RWPE2 (cell line): ENCODE data around the gene ADAM19.

Experiments
- ATAC-seq: fragments of 200-7000 bp; cut with Tn5 transposase; 3 replicates; pipeline ENCODE4 v1.9.1; 2021; ENCODE audit warnings: low read depth
- DNase-seq: peaks from one replicate; pipeline ENCODE4 v3.0.0-alpha.2; 2020; ENCODE audit warnings: low spot score
- H3K27ac ChIP-seq: fragments of 450-650 bp; 2 replicates; pipeline ENCODE4 v1.5.1; 2017; ENCODE audit warnings: mild to moderate bottlenecking; ENCODE audit not compliant: poor library complexity, severe bottlenecking
- H3K27me3 ChIP-seq: fragments of 250-450 bp; sonication (Bioruptor Pico); 2 replicates; pipeline ENCODE4 v1.5.1; 2021; ENCODE audit warnings: mild to moderate bottlenecking, moderate library complexity; ENCODE audit not compliant: insufficient read depth, poor library complexity, severe bottlenecking
- H3K36me3 ChIP-seq: fragments of 250-450 bp; sonication (Bioruptor Pico); 2 replicates; pipeline ENCODE4 v1.5.1; 2020; ENCODE audit warnings: low read depth, mild to moderate bottlenecking, moderate library complexity
- H3K4me1 ChIP-seq: fragments of 250-450 bp; sonication (Bioruptor Pico); 2 replicates; pipeline ENCODE4 v1.5.1; 2021; ENCODE audit warnings: mild to moderate bottlenecking, moderate library complexity; ENCODE audit not compliant: insufficient read depth, poor library complexity, severe bottlenecking
- H3K4me3 ChIP-seq: fragments of 250-450 bp; sonication (Bioruptor Pico); 2 replicates; pipeline ENCODE4 v1.5.1; 2021; ENCODE audit warnings: mild to moderate bottlenecking, moderate library complexity; ENCODE audit not compliant: severe bottlenecking
- H3K9me3 ChIP-seq: fragments of 250-450 bp; sonication (Bioruptor Pico); 2 replicates; pipeline ENCODE4 v1.5.1; 2021; ENCODE audit warnings: mild to moderate bottlenecking, moderate library complexity; ENCODE audit not compliant: severe bottlenecking
- TF ChIP-seq, protein P1 (sequence below): fragments of 450-650 bp; IDR thresholded peaks from one replicate; pipeline ENCODE4 v1.5.1; 2017; ENCODE audit warnings: mild to moderate bottlenecking, moderate library complexity; ENCODE audit not compliant: poor library complexity, severe bottlenecking

ADAM19 gene

DNA sequence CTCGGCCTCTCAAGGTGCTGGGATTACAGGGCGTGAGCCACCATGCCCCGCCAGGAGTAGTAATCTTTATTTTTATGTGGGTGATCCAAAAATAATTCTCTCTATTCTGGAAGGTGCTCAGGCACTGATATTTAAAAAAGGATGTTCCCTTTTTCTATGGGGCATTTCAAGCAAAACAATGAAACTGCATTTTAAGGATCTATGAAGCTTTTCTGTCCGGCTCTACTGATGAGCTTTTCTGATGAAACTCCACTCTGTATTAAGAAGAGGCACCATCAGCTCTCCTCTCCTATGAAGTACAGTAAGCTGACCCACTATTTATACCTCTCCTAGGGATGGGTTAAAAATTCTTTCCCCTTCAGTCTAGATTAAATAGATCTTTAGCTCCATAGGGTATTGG is 7.4 kb downstream of the ADAM19 start:
- H3K36me3 ChIP-seq = 0 out of 2 replicates have a peak, but pooled peaks cover 7% of the 10 kb centered on the region
- ATAC-seq = no peak

DNA sequence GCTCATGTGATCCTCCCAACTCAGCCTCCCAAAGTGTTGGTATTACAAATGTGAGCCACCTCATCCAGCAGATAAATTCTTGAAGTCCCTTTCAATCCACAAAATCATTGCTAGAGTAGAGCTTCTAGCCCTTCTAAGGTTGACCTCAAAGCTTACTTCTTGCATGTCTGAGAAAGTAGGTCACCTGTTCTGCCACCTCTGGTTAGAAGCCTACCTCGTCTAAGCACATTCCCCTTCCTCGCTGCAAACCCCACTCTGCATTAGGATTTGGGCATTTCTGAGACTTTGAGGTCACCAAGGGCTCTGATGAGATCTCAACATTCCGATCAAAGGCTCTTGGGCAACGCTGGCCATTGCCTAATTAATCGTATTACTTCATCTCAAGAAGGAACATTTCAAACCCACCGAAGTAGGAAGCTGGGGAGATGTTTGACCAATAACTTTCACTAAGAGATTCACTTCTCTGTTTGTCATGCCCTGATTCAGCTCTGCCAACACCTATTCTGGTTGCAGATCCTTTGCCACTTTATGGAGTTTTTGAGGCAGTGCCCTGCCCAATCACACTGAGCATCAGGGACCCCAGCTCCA is 8.6 kb downstream of the ADAM19 start:
- Histone ChIP-seq H3K36me3 (0 out of 2 replicates have a peak, but pooled peaks cover 7% of the 10 kb centered on the region), H3K4me1 (no peaks in the 10 kb centered on the region), H3K27ac (no peak overlapping the region), H3K4me3 (no peak overlapping the region), H3K9me3 (no peaks in the 10 kb centered on the region), H3K27me3 (no peaks in the 10 kb centered on the region)
- DNase-seq (no peak), ATAC-seq (no peak)
- TF ChIP-seq, protein P1, sequence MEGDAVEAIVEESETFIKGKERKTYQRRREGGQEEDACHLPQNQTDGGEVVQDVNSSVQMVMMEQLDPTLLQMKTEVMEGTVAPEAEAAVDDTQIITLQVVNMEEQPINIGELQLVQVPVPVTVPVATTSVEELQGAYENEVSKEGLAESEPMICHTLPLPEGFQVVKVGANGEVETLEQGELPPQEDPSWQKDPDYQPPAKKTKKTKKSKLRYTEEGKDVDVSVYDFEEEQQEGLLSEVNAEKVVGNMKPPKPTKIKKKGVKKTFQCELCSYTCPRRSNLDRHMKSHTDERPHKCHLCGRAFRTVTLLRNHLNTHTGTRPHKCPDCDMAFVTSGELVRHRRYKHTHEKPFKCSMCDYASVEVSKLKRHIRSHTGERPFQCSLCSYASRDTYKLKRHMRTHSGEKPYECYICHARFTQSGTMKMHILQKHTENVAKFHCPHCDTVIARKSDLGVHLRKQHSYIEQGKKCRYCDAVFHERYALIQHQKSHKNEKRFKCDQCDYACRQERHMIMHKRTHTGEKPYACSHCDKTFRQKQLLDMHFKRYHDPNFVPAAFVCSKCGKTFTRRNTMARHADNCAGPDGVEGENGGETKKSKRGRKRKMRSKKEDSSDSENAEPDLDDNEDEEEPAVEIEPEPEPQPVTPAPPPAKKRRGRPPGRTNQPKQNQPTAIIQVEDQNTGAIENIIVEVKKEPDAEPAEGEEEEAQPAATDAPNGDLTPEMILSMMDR = no peak

More for the DNA sequence above, 7.4 kb downstream of the ADAM19 start:
- Histone ChIP-seq H3K4me1 (peaks cover 2% of the 10 kb centered on the region), H3K9me3 (no peaks in the 10 kb centered on the region), H3K4me3 (no peak overlapping the region), H3K27ac (no peak overlapping the region), H3K27me3 (no peaks in the 10 kb centered on the region)
- TF ChIP-seq, protein P1 = no peak
- no peak for DNase-seq

DNA sequence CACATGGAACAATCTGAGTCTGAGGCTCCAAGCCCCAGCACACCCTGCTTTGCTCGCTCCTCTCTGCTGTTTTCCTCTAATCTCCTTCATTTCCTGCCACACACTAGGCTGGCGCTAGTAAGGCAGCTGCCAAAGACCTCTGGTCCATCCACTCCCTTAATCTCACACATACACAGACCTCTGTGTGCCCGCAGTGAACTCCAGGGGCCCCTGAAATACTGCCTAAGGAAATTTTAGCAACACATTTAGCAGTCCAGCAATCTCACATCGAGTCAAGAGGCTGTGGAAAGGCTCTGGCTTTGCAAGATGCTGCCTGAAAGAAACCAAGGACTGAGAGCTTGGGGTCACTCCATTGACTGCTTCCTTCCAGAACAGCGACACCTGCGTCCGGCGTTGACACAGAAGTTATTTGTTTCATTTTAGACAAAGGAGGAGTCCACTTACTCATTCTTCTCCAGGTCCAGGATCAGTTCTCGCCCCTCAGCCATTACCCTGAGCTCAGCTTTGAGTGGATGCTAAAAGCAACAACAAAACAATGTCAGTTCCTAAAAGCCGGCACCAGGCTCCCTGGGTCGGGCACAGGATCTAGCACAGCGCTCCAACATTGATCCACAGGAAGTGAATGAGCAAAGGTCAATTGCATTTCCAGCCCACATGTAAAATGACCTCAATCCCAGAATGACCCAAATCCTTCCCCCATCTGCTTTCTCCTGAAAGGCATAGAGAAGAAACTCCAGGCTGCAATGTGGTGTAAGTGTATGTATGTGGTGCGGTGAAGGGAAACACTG is 11.5 kb downstream of the ADAM19 start:
- H3K9me3 ChIP-seq = no peaks in the 10 kb centered on the region
- no peak for DNase-seq
- H3K36me3 ChIP-seq = 0 out of 2 replicates have a peak, but pooled peaks cover 4% of the 10 kb centered on the region
- no peak overlapping the region for H3K27ac ChIP-seq
- H3K27me3 ChIP-seq = no peaks in the 10 kb centered on the region
- peaks cover 9% of the 10 kb centered on the region for H3K4me1 ChIP-seq
- ATAC-seq = no peak
- TF ChIP-seq, protein P1 = no peak
- H3K4me3 ChIP-seq = no peak overlapping the region

DNA sequence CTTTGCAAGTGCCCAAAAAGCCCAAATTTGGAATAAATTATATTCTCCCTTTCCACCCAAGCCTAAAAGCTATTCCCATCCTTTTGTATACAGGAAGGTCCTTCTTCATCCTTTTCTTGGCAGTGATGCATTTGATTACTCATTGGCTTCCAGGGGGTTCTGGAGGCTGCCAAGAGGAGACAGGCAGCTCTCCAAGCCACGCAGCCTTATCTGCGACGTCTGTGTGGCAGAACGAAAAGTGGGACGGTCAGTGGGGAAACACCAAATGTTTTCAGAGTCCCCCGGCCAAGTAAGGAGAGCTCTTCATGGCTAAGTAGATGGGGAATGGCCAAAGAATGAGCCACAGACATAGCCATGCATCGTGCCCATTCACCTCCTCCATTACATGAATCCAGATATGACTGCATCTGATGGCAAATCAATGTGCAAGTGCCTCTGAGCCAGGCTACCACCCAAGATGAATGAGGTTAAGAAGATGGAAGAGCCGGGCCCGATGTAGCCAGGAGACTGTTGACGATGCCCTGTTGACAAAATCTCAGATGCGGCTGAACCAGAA is 12.1 kb downstream of the ADAM19 start:
- no peak overlapping the region for H3K27ac ChIP-seq
- 0 out of 2 replicates have a peak, but pooled peaks cover 4% of the 10 kb centered on the region for H3K36me3 ChIP-seq
- H3K4me1 ChIP-seq = peaks cover 16% of the 10 kb centered on the region
- TF ChIP-seq, protein P1 = no peak
- H3K4me3 ChIP-seq = no peak overlapping the region
- no peak for ATAC-seq
- DNase-seq = no peak
- H3K27me3 ChIP-seq = no peaks in the 10 kb centered on the region
- no peaks in the 10 kb centered on the region for H3K9me3 ChIP-seq
